PC-3 (cell line): ENCODE measurements around the gene KLHL13. TPM values are rescaled to one million over a fixed set of nuclear protein-coding genes. Genes with fewer than 3 reads are reported as not detected.

Source experiments
- ATAC-seq: fragments of 200-7000 bp; cut with Tn5 transposase; 2 replicates; pipeline ENCODE4 v1.9.1; 2020; ENCODE audit warnings: mild to moderate bottlenecking, moderate library complexity
- BruUV-seq: library from RNA; stranded (reverse); fragments of 400-500 nt; replicated peaks from 2 replicates; lab custom pipeline; 2021; lab: Mats Ljungman, UMichigan
- CTCF ChIA-PET: fragments of 300-600 bp; sonication (Branson Sonifier 250); formaldehyde crosslinking; loops from one replicate; lab custom pipeline; 2022; ENCODE audit warnings: antibody characterized with exemption; lab: Charles Lee
- POLR2A ChIA-PET: fragments of 300-600 bp; sonication (Branson Sonifier 250); formaldehyde crosslinking; loops from one replicate; lab custom pipeline; 2022; ENCODE audit warnings: antibody characterized with exemption; ENCODE audit not compliant: unreplicated experiment; lab: Charles Lee
- DNase-seq: peaks from one replicate; pipeline ENCODE4 v3.0.0-alpha.2; 2015
- H2AFZ ChIP-seq: fragments of 300-600 bp; sonication (generic); 2 replicates; pipeline ENCODE4 v1.6.0; 2016; ENCODE audit warnings: antibody characterized with exemption, low read length
- H3F3A ChIP-seq: fragments of 300-600 bp; sonication (generic); one replicate; pipeline ENCODE4 v1.6.0; 2017; ENCODE audit warnings: antibody characterized with exemption, low read length, control low read depth, mild to moderate bottlenecking; ENCODE audit not compliant: unreplicated experiment
- H3K27ac ChIP-seq: fragments of 300-600 bp; sonication (generic); 2 replicates; pipeline ENCODE4 v1.5.1; 2016; ENCODE audit warnings: mild to moderate bottlenecking, low read length
- H3K27me3 ChIP-seq: fragments of 300-600 bp; sonication (generic); 2 replicates; pipeline ENCODE4 v1.6.1; 2016; ENCODE audit warnings: low read length, mixed read lengths
- H3K36me3 ChIP-seq: fragments of 300-600 bp; sonication (generic); 2 replicates; pipeline ENCODE4 v1.6.1; 2016; ENCODE audit warnings: low read depth, mixed run types, low read length, mixed read lengths
- H3K4me1 ChIP-seq: fragments of 300-600 bp; sonication (generic); 2 replicates; pipeline ENCODE4 v1.5.1; 2016; ENCODE audit warnings: low read length; ENCODE audit not compliant: insufficient read depth
- H3K4me2 ChIP-seq: fragments of 300-600 bp; sonication (generic); 2 replicates; pipeline ENCODE4 v1.6.0; 2016; ENCODE audit warnings: low read length
- H3K4me3 ChIP-seq: fragments of 300-600 bp; sonication (generic); 2 replicates; pipeline ENCODE4 v1.5.1; 2016; ENCODE audit warnings: mild to moderate bottlenecking, low read length, mixed read lengths
- H3K79me2 ChIP-seq: fragments of 300-600 bp; sonication (generic); 2 replicates; pipeline ENCODE4 v1.6.1; 2017; ENCODE audit warnings: low read length, mixed read lengths
- H3K9ac ChIP-seq: fragments of 300-600 bp; sonication (generic); 2 replicates; pipeline ENCODE4 v1.6.0; 2016; ENCODE audit warnings: mild to moderate bottlenecking, low read length
- H3K9me2 ChIP-seq: fragments of 300-600 bp; sonication (generic); replicated peaks from 2 replicates; pipeline ENCODE4 v1.6.1; 2016; ENCODE audit warnings: mixed run types, low read length, mixed read lengths
- H3K9me3 ChIP-seq: fragments of 300-600 bp; sonication (generic); 2 replicates; pipeline ENCODE4 v1.6.1; 2016; ENCODE audit warnings: low read length, mixed read lengths
- H4K20me1 ChIP-seq: fragments of 300-600 bp; sonication (generic); 2 replicates; pipeline ENCODE4 v1.6.1; 2016; ENCODE audit warnings: low read length, mixed read lengths
- EZH2 ChIP-seq: fragments of 300-600 bp; sonication (generic); IDR thresholded peaks from one replicate; pipeline ENCODE4 v1.6.1; 2017; ENCODE audit warnings: antibody characterized with exemption, mild to moderate bottlenecking, low read length; ENCODE audit not compliant: unreplicated experiment
- EZH2phosphoT487 ChIP-seq: fragments of 300-600 bp; sonication (generic); IDR thresholded peaks from 2 replicates; pipeline ENCODE4 v1.6.1; 2018; ENCODE audit warnings: mild to moderate bottlenecking, antibody characterized with exemption, low read length, borderline replicate concordance
- intact Hi-C: fragments of 100-400 bp; cut with micrococcal nuclease; formaldehyde crosslinking; loops from 2 replicates; pipeline ENCODE4 v1.9.0; 2023
- total RNA-seq: library from RNA; depleted of rRNA; stranded (reverse); fragments of >200 nt; gene quantifications from 2 replicates; pipeline ENCODE4 v1.2.3, GENCODE V29; 2014
- TF ChIP-seq, protein P1 (sequence below): fragments of 300-600 bp; sonication (generic); conservative IDR thresholded peaks from 2 replicates; pipeline ENCODE4 v1.5.1; 2017; ENCODE audit warnings: antibody characterized with exemption, low read depth, mild to moderate bottlenecking, low read length

The KLHL13 gene
- total RNA-seq, 1 experiment from 2014 or later = 4.0 TPM

DNA sequence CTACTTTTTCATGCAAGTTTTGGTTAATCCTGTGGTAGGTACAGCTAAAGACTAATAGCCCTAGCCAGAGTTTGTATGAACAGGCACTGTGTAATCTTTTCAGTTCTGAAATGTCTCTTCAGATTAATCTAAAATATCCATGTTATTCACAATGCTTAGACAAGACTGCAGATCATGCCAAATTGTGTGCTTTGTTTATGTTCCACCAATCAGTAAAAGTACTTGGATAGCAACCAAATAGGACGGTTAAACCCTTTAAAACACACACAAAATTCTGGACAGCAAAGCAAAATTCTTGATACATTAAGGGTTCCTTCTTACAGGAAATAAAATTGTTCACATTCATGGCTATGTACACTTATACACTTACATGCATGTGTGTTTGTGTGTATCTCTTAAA is 139.1 kb downstream of the KLHL13 start:
- Histone ChIP-seq H3K4me3 (no peak overlapping the region), H2AFZ (no peak overlapping the region), H4K20me1 (no peaks in the 10 kb centered on the region), H3K27ac (no peak overlapping the region), H3F3A (no peaks in the 10 kb centered on the region), H3K9me3 (no peaks in the 10 kb centered on the region), H3K27me3 (no peaks in the 10 kb centered on the region), H3K36me3 (no peaks in the 10 kb centered on the region), H3K4me1 (peaks cover 4% of the 10 kb centered on the region; the same call in 1 of the 2 replicates), H3K79me2 (no peaks in the 10 kb centered on the region), H3K9ac (no peak overlapping the region), H3K9me2 (no peaks in the 10 kb centered on the region), H3K4me2 (no peak overlapping the region)
- intact Hi-C loops = no loop called here
- ChIA-PET POLR2A (no interaction called here), CTCF (no interaction called here)
- BruUV-seq = no TSS peak
- no peak for DNase-seq
- no peak for TF ChIP-seq EZH2phosphoT487
- TF ChIP-seq, protein P1, sequence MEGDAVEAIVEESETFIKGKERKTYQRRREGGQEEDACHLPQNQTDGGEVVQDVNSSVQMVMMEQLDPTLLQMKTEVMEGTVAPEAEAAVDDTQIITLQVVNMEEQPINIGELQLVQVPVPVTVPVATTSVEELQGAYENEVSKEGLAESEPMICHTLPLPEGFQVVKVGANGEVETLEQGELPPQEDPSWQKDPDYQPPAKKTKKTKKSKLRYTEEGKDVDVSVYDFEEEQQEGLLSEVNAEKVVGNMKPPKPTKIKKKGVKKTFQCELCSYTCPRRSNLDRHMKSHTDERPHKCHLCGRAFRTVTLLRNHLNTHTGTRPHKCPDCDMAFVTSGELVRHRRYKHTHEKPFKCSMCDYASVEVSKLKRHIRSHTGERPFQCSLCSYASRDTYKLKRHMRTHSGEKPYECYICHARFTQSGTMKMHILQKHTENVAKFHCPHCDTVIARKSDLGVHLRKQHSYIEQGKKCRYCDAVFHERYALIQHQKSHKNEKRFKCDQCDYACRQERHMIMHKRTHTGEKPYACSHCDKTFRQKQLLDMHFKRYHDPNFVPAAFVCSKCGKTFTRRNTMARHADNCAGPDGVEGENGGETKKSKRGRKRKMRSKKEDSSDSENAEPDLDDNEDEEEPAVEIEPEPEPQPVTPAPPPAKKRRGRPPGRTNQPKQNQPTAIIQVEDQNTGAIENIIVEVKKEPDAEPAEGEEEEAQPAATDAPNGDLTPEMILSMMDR = no peak
- TF ChIP-seq EZH2 = no peak
- ATAC-seq = no peak

DNA sequence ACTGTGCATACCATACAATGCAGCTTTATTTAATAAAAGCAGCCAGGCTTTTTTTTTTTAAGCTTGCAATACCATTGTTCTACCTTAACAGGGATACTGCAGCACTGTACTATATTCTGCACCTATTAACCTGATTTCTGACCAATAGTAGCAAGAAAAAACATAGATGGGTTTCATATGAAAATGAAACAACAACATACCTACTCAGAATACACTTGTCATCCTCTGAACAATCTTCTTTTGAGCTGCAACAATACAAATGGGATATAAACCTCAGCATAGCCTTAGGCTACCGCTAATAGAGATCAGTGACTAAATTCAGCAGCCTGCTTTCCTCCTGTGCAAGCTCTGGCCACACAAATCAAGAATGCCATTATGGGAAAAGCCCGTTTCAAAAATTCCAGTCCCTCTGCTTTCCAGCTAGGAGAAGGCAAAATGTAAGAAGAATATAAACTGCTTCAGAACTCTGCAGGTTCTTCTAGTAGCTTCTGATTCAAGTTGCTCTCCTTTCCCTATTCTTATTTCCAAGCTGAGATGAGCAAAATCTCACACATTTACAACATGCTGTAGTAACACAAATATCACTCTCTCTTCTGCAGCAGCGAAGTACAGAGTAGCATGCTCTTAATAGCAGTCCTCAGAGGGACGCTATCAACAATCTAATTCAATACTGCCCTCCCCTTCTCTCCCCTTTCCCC is 143.4 kb downstream of the KLHL13 start:
- peaks cover 9% of the 10 kb centered on the region for H3K4me1 ChIP-seq
- no peaks in the 10 kb centered on the region for H3K27me3 ChIP-seq
- TF ChIP-seq EZH2 (no peak), EZH2phosphoT487 (no peak)
- TF ChIP-seq, protein P1 = no peak
- H4K20me1 ChIP-seq = no peaks in the 10 kb centered on the region
- no peaks in the 10 kb centered on the region for H3F3A ChIP-seq
- H2AFZ ChIP-seq = no peak overlapping the region
- ChIA-PET POLR2A (interaction anchor here (0.9 kb wide), 1 partner anchor 260 kb away, joined by 4 read pairs; no protein-coding TSS in a partner anchor), CTCF (no interaction called here)
- H3K9me3 ChIP-seq = no peaks in the 10 kb centered on the region
- no peak for DNase-seq
- 0 out of 2 replicates have a peak, but pooled peaks have one; percentile 20 for ATAC-seq
- H3K27ac ChIP-seq = no peak overlapping the region
- no peak overlapping the region for H3K4me3 ChIP-seq
- H3K79me2 ChIP-seq = no peaks in the 10 kb centered on the region
- BruUV-seq = no TSS peak
- no peak overlapping the region for H3K4me2 ChIP-seq
- intact Hi-C loops = loop anchor here (5.0 kb wide), 1 partner anchor 46 kb away; no protein-coding TSS in a partner anchor
- no peaks in the 10 kb centered on the region for H3K9me2 ChIP-seq
- H3K36me3 ChIP-seq = no peaks in the 10 kb centered on the region
- no peak overlapping the region for H3K9ac ChIP-seq

DNA sequence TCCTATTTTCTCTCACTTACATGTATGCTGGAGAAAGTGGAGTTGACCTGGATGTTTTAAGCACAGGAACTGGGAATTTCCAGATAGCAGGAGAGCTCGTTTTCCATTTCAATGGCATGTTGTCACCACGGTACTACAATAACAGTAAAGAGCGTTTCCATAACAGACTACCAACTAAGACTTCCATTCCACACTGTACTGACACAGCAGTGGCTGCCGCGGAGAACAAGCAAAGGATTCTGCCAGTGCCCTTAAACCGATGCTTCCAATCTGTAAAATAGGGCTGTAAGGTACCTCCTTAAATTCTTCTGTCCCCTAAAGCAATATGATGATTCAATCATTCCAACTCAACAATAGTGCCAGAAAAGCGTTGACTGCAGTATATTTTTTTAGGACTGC is 143.9 kb downstream of the KLHL13 start:
- Histone ChIP-seq H3K79me2 (no peaks in the 10 kb centered on the region), H4K20me1 (no peaks in the 10 kb centered on the region), H3K27me3 (no peaks in the 10 kb centered on the region), H3K36me3 (no peaks in the 10 kb centered on the region), H3K4me1 (peaks cover 9% of the 10 kb centered on the region), H3K4me3 (no peak overlapping the region), H3F3A (no peaks in the 10 kb centered on the region), H3K9me2 (no peaks in the 10 kb centered on the region), H3K27ac (no peak overlapping the region), H3K9me3 (no peaks in the 10 kb centered on the region), H3K9ac (no peak overlapping the region), H3K4me2 (no peak overlapping the region), H2AFZ (no peak overlapping the region)
- CTCF ChIA-PET = no interaction called here
- TF ChIP-seq EZH2 (no peak), EZH2phosphoT487 (no peak)
- TF ChIP-seq, protein P1 = no peak
- intact Hi-C loops = loop anchor here (5.0 kb wide), 1 partner anchor 45 kb away; no protein-coding TSS in a partner anchor
- ATAC-seq (no peak), DNase-seq (no peak)
- POLR2A ChIA-PET = interaction anchor here (0.9 kb wide), 1 partner anchor 261 kb away, joined by 4 read pairs; no protein-coding TSS in a partner anchor
- no TSS peak for BruUV-seq
